OCI-LY1 (cell line): ENCODE data around the gene TUFT1.

ENCODE experiments used
- EZH2 ChIP-seq: fragments of 200-600 bp; sonication (generic), shearing (Covaris generic); IDR thresholded peaks from 2 replicates; pipeline ENCODE4 v1.8.0; 2017; ENCODE audit warnings: borderline replicate concordance, mixed run types, mild to moderate bottlenecking, antibody characterized with exemption, low read length, moderate library complexity, mixed read lengths
- TF ChIP-seq, protein P1 (sequence below): fragments of 200-600 bp; sonication (generic), shearing (Covaris generic); IDR thresholded peaks from 2 replicates; pipeline ENCODE4 v1.5.1; 2017; ENCODE audit warnings: mild to moderate bottlenecking, antibody characterized with exemption, low read length, moderate library complexity, mixed read lengths

DNA sequence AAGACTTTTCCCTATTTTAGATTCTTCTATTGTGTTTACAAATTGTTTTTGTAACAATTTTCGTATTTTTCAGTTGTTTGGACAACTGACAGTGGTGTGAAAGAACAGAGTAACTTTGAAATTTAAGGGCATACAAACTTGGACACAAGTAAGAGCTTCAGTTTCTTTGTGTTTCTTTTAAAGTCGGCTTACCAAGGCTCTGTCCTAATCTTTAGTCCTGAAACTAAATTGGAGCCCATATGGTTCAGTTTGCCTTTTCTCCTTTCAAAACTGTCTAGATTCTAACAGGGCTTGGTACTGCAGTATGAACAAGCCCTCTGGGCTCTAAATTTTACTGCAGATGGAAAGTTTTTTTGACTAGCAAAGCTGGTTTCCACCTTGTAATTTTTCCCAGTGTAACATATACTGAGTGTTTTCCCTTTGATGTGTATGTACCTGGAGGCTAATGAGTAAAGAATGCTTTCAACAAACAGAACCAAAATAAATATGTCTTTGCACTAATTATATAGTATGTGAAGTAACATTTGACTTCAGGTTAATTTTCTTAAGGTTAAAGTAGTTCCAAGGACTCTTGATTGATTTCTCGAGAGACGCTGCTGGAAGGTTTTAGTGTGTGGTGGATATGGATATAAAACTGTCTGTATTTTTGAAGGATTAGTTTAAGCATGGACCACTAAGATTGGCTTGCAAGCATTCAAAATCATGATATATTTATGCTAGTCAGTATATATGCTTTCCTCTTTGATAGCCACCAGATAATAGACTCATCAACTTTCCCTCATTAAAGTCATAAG is 75.8 kb downstream of the TUFT1 start:
- TF ChIP-seq, protein P1, sequence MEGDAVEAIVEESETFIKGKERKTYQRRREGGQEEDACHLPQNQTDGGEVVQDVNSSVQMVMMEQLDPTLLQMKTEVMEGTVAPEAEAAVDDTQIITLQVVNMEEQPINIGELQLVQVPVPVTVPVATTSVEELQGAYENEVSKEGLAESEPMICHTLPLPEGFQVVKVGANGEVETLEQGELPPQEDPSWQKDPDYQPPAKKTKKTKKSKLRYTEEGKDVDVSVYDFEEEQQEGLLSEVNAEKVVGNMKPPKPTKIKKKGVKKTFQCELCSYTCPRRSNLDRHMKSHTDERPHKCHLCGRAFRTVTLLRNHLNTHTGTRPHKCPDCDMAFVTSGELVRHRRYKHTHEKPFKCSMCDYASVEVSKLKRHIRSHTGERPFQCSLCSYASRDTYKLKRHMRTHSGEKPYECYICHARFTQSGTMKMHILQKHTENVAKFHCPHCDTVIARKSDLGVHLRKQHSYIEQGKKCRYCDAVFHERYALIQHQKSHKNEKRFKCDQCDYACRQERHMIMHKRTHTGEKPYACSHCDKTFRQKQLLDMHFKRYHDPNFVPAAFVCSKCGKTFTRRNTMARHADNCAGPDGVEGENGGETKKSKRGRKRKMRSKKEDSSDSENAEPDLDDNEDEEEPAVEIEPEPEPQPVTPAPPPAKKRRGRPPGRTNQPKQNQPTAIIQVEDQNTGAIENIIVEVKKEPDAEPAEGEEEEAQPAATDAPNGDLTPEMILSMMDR: no peak
- TF ChIP-seq EZH2: no peak
